Measurements from ENCODE around the gene SBF1. TPM values are rescaled to one million over a fixed set of nuclear protein-coding genes. Genes with fewer than 3 reads are reported as not detected.
A peak's percentile ranks its signal among the peaks of the same experiment; 100 is the strongest.

Gene SBF1
- total and polyA plus RNA-seq, 9 donors: 1.9 to 86.0 (median 58.7) TPM

- H3K4me1 ChIP-seq (ENCODE audit: insufficient read depth): peaks cover 31% of the 10 kb centered on the region
- 3 to 5% (median 4%) methylated on average over 56 to 62 of the region's 62 CpGs for WGBS, 3 donors
- intact Hi-C loops (cut with DNase I): no loop called here
Observed at GRCh38 chr22:50473855-50474671, 772 bp downstream of the SBF1 start.

GRCh38 chr22:50473088-50473487 is 1.7 kb downstream of the SBF1 start:
- whole genome bisulfite sequencing, 3 donors: 72 to 82% (median 75%) methylated on average over 6 of the region's 6 CpGs
- TF ChIP-seq EP300 (IDR thresholded peaks at IDR 0.05) (no peak), CTCF (IDR thresholded peaks at IDR 0.05) (no peak), POLR2A (IDR thresholded peaks at IDR 0.05) (no peak)
- H3K4me3 ChIP-seq: no peak overlapping the region
- no peaks in the 10 kb centered on the region for H3K27me3 ChIP-seq
- H3K9me3 ChIP-seq: no peaks in the 10 kb centered on the region
- H3K4me1 ChIP-seq (ENCODE audit: insufficient read depth): peaks cover 31% of the 10 kb centered on the region
- no peaks in the 10 kb centered on the region for H3K36me3 ChIP-seq
- no peak for DNase-seq
- intact Hi-C loops (cut with DNase I): no loop called here
- no peak overlapping the region for H3K27ac ChIP-seq

More at GRCh38 chr22:50473855-50474671, 772 bp downstream of the SBF1 start:
- peak in 2 of 5 donors; percentile 57 to 60 for DNase-seq
- Histone ChIP-seq H3K36me3 (no peaks in the 10 kb centered on the region), H3K27me3 (no peaks in the 10 kb centered on the region), H3K9me3 (no peaks in the 10 kb centered on the region), H3K4me3 (peak overlapping the region; percentile 92), H3K27ac (peak overlapping the region; percentile 24 to 57)
- TF ChIP-seq EP300 (IDR thresholded peaks at IDR 0.05) (no peak), CTCF (IDR thresholded peaks at IDR 0.05) (no peak), POLR2A (IDR thresholded peaks at IDR 0.05) (no peak)

GRCh38 chr22:50471962-50472361 is 2.9 kb downstream of the SBF1 start:
- no peaks in the 10 kb centered on the region for H3K9me3 ChIP-seq
- intact Hi-C loops (cut with DNase I): no loop called here
- peaks cover 31% of the 10 kb centered on the region for H3K4me1 ChIP-seq (ENCODE audit: insufficient read depth)
- H3K4me3 ChIP-seq: no peak overlapping the region
- H3K36me3 ChIP-seq: no peaks in the 10 kb centered on the region
- WGBS, 3 donors: 57 to 62% (median 61%) methylated on average over 5 of the region's 5 CpGs
- TF ChIP-seq EP300 (IDR thresholded peaks at IDR 0.05) (no peak), POLR2A (IDR thresholded peaks at IDR 0.05) (no peak), CTCF (IDR thresholded peaks at IDR 0.05) (no peak)
- no peaks in the 10 kb centered on the region for H3K27me3 ChIP-seq
- no peak overlapping the region for H3K27ac ChIP-seq
- no peak for DNase-seq

- no peak for DNase-seq
- no peak overlapping the region for H3K27ac ChIP-seq
- TF ChIP-seq POLR2A (IDR thresholded peaks at IDR 0.05): no peak
- TF ChIP-seq EP300 (IDR thresholded peaks at IDR 0.05): no peak
- TF ChIP-seq CTCF (IDR thresholded peaks at IDR 0.05): no peak
- no peaks in the 10 kb centered on the region for H3K27me3 ChIP-seq
- no peaks in the 10 kb centered on the region for H3K36me3 ChIP-seq
- no peak overlapping the region for H3K4me3 ChIP-seq
- H3K9me3 ChIP-seq: no peaks in the 10 kb centered on the region
- intact Hi-C loops (cut with DNase I): no loop called here
- peaks cover 31% of the 10 kb centered on the region for H3K4me1 ChIP-seq (ENCODE audit: insufficient read depth)
- WGBS, 3 donors: 74 to 80% (median 78%) methylated on average over 21 of the region's 21 CpGs
Observed at GRCh38 chr22:50471197-50471847, 3.5 kb downstream of the SBF1 start.

Data from ovary (tissue), 9 donors.